MCF 10A (cell line): ENCODE results near the gene KRT76. TPM values are rescaled to one million over a fixed set of nuclear protein-coding genes. Genes with fewer than 3 reads are reported as not detected.

Experiments
- BruUV-seq: library from RNA; stranded (reverse); fragments of 400-500 nt; replicated peaks from 2 replicates; lab custom pipeline; 2021; lab: Mats Ljungman, UMichigan
- CTCF ChIA-PET: fragments of 300-600 bp; sonication (Branson Sonifier 250); formaldehyde crosslinking; extraction: SDS; loops from one replicate; lab custom pipeline; 2021; ENCODE audit warnings: antibody characterized with exemption, inconsistent platforms; lab: Yijun Ruan, JAX
- POLR2A ChIA-PET: fragments of 300-600, 350-650 bp; sonication (Branson Sonifier 250); formaldehyde crosslinking; extraction: SDS; loops from one replicate; lab custom pipeline; 2020; ENCODE audit warnings: antibody characterized with exemption, inconsistent platforms; lab: Yijun Ruan, JAX
- DNase-seq: peaks from one replicate; pipeline ENCODE4 v3.0.0-alpha.2; 2018; ENCODE audit not compliant: unreplicated experiment
- H3K27ac Mint-ChIP-seq: one replicate; pipeline ENCODE4 v1.8.0; 2022; ENCODE audit warnings: mild to moderate bottlenecking, low read depth, mixed read lengths; ENCODE audit not compliant: unreplicated experiment
- H3K27me3 Mint-ChIP-seq: one replicate; pipeline ENCODE4 v1.8.0; 2022; ENCODE audit warnings: mixed read lengths; ENCODE audit not compliant: insufficient read depth, unreplicated experiment
- H3K36me3 Mint-ChIP-seq: one replicate; pipeline ENCODE4 v1.8.0; 2022; ENCODE audit warnings: mild to moderate bottlenecking, moderate library complexity, mixed read lengths; ENCODE audit not compliant: insufficient read depth, unreplicated experiment
- H3K4me1 Mint-ChIP-seq: one replicate; pipeline ENCODE4 v1.8.0; 2022; ENCODE audit warnings: mixed read lengths; ENCODE audit not compliant: insufficient read depth, unreplicated experiment
- H3K4me3 Mint-ChIP-seq: one replicate; pipeline ENCODE4 v1.8.0; 2022; ENCODE audit warnings: mild to moderate bottlenecking, moderate library complexity, mixed read lengths; ENCODE audit not compliant: unreplicated experiment
- H3K9me3 Mint-ChIP-seq: one replicate; pipeline ENCODE4 v1.8.0; 2022; ENCODE audit warnings: mixed read lengths; ENCODE audit not compliant: unreplicated experiment
- intact Hi-C: fragments of 100-400 bp; cut with micrococcal nuclease; formaldehyde crosslinking; loops from 2 replicates; pipeline ENCODE4 v1.14.1; 2022
- total RNA-seq: library from RNA; stranded (reverse); gene quantifications from 2 replicates; pipeline ENCODE4 v1.2.3, GENCODE V29; 2022
- TF ChIP-seq, protein P1 (sequence below): fragments of 200-600 bp; IDR thresholded peaks from one replicate; pipeline ENCODE4 v1.8.0; 2022; ENCODE audit warnings: antibody characterized with exemption, mild to moderate bottlenecking; ENCODE audit not compliant: unreplicated experiment

The KRT76 gene
- total RNA-seq, 1 experiment from 2014 or later: not detected

DNA sequence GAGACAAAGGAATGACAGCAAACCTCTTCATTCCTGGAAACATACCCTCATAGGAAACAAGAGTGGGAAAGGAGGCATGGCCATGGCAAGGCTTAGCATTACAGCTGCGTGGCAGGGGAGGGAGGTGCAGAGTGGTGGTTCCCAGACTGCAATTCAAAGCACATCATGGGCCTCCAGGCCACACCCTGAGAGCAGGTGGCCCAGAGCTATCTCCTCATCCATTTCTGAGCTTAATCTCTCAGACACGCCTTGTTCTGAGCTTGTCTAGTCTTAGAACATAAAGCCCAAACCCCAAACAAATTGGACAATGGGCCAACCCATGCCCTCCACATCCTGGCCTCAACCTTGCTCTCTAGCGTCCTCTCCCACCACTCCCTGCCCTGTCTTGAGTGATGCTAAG lies 24.6 kb upstream of the KRT76 start:
- ChIA-PET CTCF (interaction anchor here (0.7 kb wide), 1 partner anchor 9 kb away, joined by 3 read pairs; no protein-coding TSS in a partner anchor), POLR2A (interaction anchor here (0.6 kb wide), 1 partner anchor 328 kb away, joined by 4 read pairs; the partner anchor contains the start of gene KRT6C)
- Mint-ChIP-seq H3K4me3 (no peak overlapping the region), H3K4me1 (peaks cover 21% of the 10 kb centered on the region), H3K9me3 (no peaks in the 10 kb centered on the region), H3K27me3 (peaks cover 15% of the 10 kb centered on the region), H3K36me3 (no peaks in the 10 kb centered on the region), H3K27ac (no peak overlapping the region)
- intact Hi-C loops: no loop called here
- TF ChIP-seq, protein P1, sequence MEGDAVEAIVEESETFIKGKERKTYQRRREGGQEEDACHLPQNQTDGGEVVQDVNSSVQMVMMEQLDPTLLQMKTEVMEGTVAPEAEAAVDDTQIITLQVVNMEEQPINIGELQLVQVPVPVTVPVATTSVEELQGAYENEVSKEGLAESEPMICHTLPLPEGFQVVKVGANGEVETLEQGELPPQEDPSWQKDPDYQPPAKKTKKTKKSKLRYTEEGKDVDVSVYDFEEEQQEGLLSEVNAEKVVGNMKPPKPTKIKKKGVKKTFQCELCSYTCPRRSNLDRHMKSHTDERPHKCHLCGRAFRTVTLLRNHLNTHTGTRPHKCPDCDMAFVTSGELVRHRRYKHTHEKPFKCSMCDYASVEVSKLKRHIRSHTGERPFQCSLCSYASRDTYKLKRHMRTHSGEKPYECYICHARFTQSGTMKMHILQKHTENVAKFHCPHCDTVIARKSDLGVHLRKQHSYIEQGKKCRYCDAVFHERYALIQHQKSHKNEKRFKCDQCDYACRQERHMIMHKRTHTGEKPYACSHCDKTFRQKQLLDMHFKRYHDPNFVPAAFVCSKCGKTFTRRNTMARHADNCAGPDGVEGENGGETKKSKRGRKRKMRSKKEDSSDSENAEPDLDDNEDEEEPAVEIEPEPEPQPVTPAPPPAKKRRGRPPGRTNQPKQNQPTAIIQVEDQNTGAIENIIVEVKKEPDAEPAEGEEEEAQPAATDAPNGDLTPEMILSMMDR: no peak
- no TSS peak for BruUV-seq
- no peak for DNase-seq

DNA sequence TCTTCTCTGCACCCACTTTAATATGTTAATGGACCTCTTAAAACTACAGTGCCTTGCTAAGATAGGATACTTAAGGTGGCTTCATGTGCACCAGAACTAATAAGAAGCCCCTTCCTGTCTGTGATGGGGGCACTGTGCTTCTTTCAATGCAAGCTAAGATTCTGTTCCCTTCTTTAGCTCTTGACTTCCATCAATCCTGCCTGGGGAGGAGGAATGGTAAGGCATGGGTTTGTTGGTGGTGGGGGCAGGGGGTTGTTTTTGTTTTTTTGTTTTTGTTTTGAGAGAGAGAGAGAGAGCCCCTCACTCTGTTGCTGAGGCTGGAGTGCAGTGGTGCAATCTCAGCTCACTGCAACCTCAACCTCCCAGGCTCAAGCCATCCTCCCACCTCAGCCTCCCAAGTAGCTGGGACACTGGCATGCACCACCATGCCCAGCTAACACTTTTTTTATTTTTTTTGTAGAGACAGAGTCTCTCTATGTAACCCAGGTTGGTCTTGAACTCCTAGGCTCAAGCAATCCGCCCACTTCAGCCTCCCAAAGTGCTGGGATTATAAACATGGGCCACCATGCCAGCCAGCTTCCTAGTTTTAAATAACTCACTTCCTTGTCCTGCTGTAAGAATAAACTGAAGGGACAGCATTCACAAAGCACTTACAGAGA lies 23.2 kb upstream of the KRT76 start:
- H3K4me1 Mint-ChIP-seq: peaks cover 21% of the 10 kb centered on the region
- intact Hi-C loops: no loop called here
- no TSS peak for BruUV-seq
- H3K9me3 Mint-ChIP-seq: no peaks in the 10 kb centered on the region
- ChIA-PET POLR2A (interaction anchor here (0.8 kb wide), 1 partner anchor 18 kb away, joined by 7 read pairs; no protein-coding TSS in a partner anchor), CTCF (interaction anchor here (0.6 to 1.3 kb wide), 3 partner anchors 14 to 1172 kb away, joined by 3 read pairs; no protein-coding TSS in a partner anchor)
- peaks cover 13% of the 10 kb centered on the region for H3K27me3 Mint-ChIP-seq
- TF ChIP-seq, protein P1: no peak
- no peak overlapping the region for H3K27ac Mint-ChIP-seq
- no peak overlapping the region for H3K4me3 Mint-ChIP-seq
- no peaks in the 10 kb centered on the region for H3K36me3 Mint-ChIP-seq
- DNase-seq: no peak

DNA sequence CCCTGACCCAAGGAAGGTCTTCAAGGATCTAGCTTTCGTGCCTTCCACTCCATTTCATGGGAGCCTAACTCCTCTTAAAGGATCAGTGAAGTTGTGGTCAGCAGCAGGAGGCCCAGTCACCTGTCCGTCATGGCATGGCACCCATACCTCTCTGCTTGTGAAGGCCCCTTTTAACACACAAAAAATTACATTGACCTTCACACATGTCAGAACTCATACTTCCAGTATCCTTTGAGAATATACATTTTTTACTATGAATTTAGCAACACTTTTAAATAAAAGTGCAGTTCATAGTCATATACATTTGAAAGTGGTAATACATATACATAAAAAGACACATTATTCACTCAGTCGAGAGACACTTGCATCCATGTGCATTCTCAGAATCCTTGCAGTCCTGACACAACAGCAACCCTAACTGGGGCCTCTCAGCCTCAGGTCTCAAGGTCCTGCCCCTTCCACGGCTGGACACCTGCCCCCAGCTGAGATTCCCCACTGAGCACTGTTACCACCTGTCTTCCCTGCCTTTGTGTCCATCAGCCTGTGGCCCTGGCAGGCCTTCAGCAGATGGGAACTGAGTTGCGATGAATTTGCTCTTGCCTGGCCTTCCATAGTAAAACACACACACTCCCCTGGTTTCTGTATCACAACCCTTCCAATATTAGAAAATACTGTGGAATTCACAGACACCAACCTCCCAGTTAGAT lies 22.5 kb upstream of the KRT76 start:
- intact Hi-C loops: no loop called here
- H3K27ac Mint-ChIP-seq: no peak overlapping the region
- H3K4me3 Mint-ChIP-seq: no peak overlapping the region
- ChIA-PET CTCF (interaction anchor here (0.7 to 1.3 kb wide), 2 partner anchors 13 to 1171 kb away, joined by 3 read pairs; no protein-coding TSS in a partner anchor), POLR2A (no interaction called here)
- H3K27me3 Mint-ChIP-seq: peaks cover 13% of the 10 kb centered on the region
- DNase-seq: no peak
- H3K36me3 Mint-ChIP-seq: no peaks in the 10 kb centered on the region
- TF ChIP-seq, protein P1: no peak
- H3K9me3 Mint-ChIP-seq: no peaks in the 10 kb centered on the region
- peaks cover 23% of the 10 kb centered on the region for H3K4me1 Mint-ChIP-seq
- no TSS peak for BruUV-seq
